HepG2 (cell line): Measurements from ENCODE around the gene THADA. TPM values are rescaled to one million over a fixed set of nuclear protein-coding genes. Genes with fewer than 3 reads are reported as not detected.

Experiments used
- ATAC-seq: fragments of 200-7000 bp; cut with Tn5 transposase; 3 replicates; pipeline ENCODE4 v1.9.1; 2020; ENCODE audit warnings: mild to moderate bottlenecking, moderate library complexity
- BruUV-seq: library from RNA; stranded (reverse); fragments of 400-500 nt; replicated peaks from 2 replicates; lab custom pipeline; 2021; lab: Mats Ljungman, UMichigan
- CTCF ChIA-PET: fragments of 300-600 bp; formaldehyde crosslinking; extraction: SDS; loops from one replicate; lab custom pipeline; 2021; ENCODE audit warnings: low total read pairs, inconsistent platforms, low intra/inter-chr PET ratio; lab: Yijun Ruan, JAX
- POLR2A ChIA-PET: fragments of 350-600 bp; sonication (Branson Sonifier 250); formaldehyde crosslinking; loops from one replicate; lab custom pipeline; 2020; ENCODE audit warnings: antibody characterized with exemption, inconsistent platforms; lab: Yijun Ruan, JAX
- DNase-seq: peaks from one replicate; pipeline ENCODE4 v3.0.0-alpha.2; 2015; ENCODE audit warnings: low spot score
- FAIRE-seq: peaks from 3 replicates; lab custom pipeline; 2011; peaks lifted over from hg19 to GRCh38; lab: Jason Lieb, UNC
- H2AFZ ChIP-seq: one replicate; pipeline ENCODE4 v1.6.1; 2011; ENCODE audit warnings: low read length, inconsistent platforms
- H3K27ac ChIP-seq: fragments of 300-600 bp; 3 replicates; pipeline ENCODE4 v1.8.0; 2011; ENCODE audit warnings: mixed run types, mild to moderate bottlenecking, mixed read lengths, low read length, inconsistent platforms; ENCODE audit not compliant: insufficient read depth; ENCODE audit errors: extremely low read length
- H3K27me3 ChIP-seq, 2 experiments: fragments of 200-600 bp in 1 of 2; 2 replicates in 1 of 2; 3 replicates in 1 of 2; pipeline versions ENCODE4 v1.6.0 to v1.8.0; 2011; ENCODE audit warnings: low read length in 2 of 2, mild to moderate bottlenecking in 2 of 2, moderate library complexity in 2 of 2, inconsistent platforms in 1 of 2; ENCODE audit not compliant: insufficient read depth in 2 of 2, control insufficient read depth in 1 of 2
- H3K36me3 ChIP-seq, 2 experiments: fragments of 200-600 bp in 1 of 2; replicated peaks in 1 of 2; 2 replicates in 1 of 2; 3 replicates in 1 of 2; pipeline versions ENCODE4 v1.5.1 to v1.8.0; 2011; ENCODE audit warnings: low read length in 2 of 2, inconsistent platforms in 1 of 2; ENCODE audit not compliant: insufficient read depth in 2 of 2, control insufficient read depth in 1 of 2
- H3K4me1 ChIP-seq: 2 replicates; pipeline ENCODE4 v1.5.1; 2012; ENCODE audit warnings: low read length, inconsistent platforms; ENCODE audit not compliant: insufficient read depth
- H3K4me2 ChIP-seq: 2 replicates; pipeline ENCODE4 v1.6.0; 2011; ENCODE audit warnings: low read depth, low read length, inconsistent platforms
- H3K4me3 ChIP-seq, 3 experiments: fragments of 200-600 bp in 1 of 3; sonication (generic), shearing (Covaris generic) in 1 of 3; replicated peaks in 1 of 3; 2 replicates each; pipeline ENCODE4 v1.5.1; 2011 to 2016; ENCODE audit warnings: low read length in 3 of 3, inconsistent platforms in 2 of 3, low read depth in 2 of 3, mild to moderate bottlenecking in 2 of 3, control low read depth in 1 of 3, mixed read lengths in 1 of 3; ENCODE audit not compliant: insufficient read depth in 1 of 3
- H3K79me2 ChIP-seq: one replicate; pipeline ENCODE4 v1.6.1; 2011; ENCODE audit warnings: low read length, inconsistent platforms; ENCODE audit not compliant: insufficient read depth
- H3K9ac ChIP-seq: 2 replicates; pipeline ENCODE4 v1.6.0; 2011; ENCODE audit warnings: mild to moderate bottlenecking, low read depth, low read length, inconsistent platforms; ENCODE audit not compliant: insufficient read depth
- H3K9me3 ChIP-seq: 2 replicates; pipeline ENCODE4 v1.5.1; 2012; ENCODE audit warnings: mild to moderate bottlenecking, low read length
- H4K20me1 ChIP-seq: 2 replicates; pipeline ENCODE4 v1.6.0; 2011; ENCODE audit warnings: inconsistent platforms, mild to moderate bottlenecking, low read length, moderate library complexity; ENCODE audit not compliant: insufficient read depth
- EZH2 ChIP-seq: conservative IDR thresholded peaks from 2 replicates; pipeline ENCODE4 v1.6.1; 2012; ENCODE audit warnings: mild to moderate bottlenecking, low read depth, low read length, moderate library complexity
- GPN1 ChIP-seq: sonication (generic); formaldehyde crosslinking; IDR thresholded peaks from 2 replicates; pipeline ENCODE4 v1.5.1; 2020; ENCODE audit warnings: missing genetic modification reagents, borderline replicate concordance
- IKZF5 ChIP-seq: IDR thresholded peaks from 2 replicates; pipeline ENCODE4 v1.6.1; 2018; ENCODE audit warnings: missing genetic modification reagents, mild to moderate bottlenecking, missing compliant biosample characterization
- NFYC ChIP-seq: IDR thresholded peaks from 2 replicates; pipeline ENCODE4 v1.6.1; 2016; ENCODE audit warnings: missing genetic modification reagents, missing compliant biosample characterization
- PLSCR1 ChIP-seq: sonication (generic); formaldehyde crosslinking; IDR thresholded peaks from 2 replicates; pipeline ENCODE4 v1.5.0; 2020; ENCODE audit warnings: missing genetic modification reagents, mild to moderate bottlenecking, borderline replicate concordance
- PRDM15 ChIP-seq: sonication (generic); formaldehyde crosslinking; IDR thresholded peaks from 2 replicates; pipeline ENCODE4 v1.4.0; 2020; ENCODE audit warnings: missing genetic modification reagents
- PRDM4 ChIP-seq: sonication (generic); formaldehyde crosslinking; IDR thresholded peaks from 2 replicates; pipeline ENCODE4 v1.9.0; 2021; ENCODE audit warnings: missing genetic modification reagents, borderline replicate concordance
- TMF1 ChIP-seq: sonication (generic); formaldehyde crosslinking; IDR thresholded peaks from 2 replicates; pipeline ENCODE4 v1.8.1; 2022; ENCODE audit warnings: low read depth, missing genetic modification reagents
- ZNF430 ChIP-seq: sonication (generic); formaldehyde crosslinking; IDR thresholded peaks from 2 replicates; pipeline ENCODE4 v1.9.0; 2021; ENCODE audit warnings: mild to moderate bottlenecking, missing genetic modification reagents
- ZNF510 ChIP-seq: sonication (generic); formaldehyde crosslinking; IDR thresholded peaks from 2 replicates; pipeline ENCODE4 v1.4.0; 2020; ENCODE audit warnings: low read depth, mild to moderate bottlenecking, missing genetic modification reagents
- ZNF629 ChIP-seq: sonication (generic); formaldehyde crosslinking; conservative IDR thresholded peaks from 2 replicates; pipeline ENCODE4 v1.5.0; 2020; ENCODE audit warnings: missing genetic modification reagents
- ZNF740 ChIP-seq: sonication (generic); formaldehyde crosslinking; IDR thresholded peaks from 2 replicates; pipeline ENCODE4 v1.4.0; 2020; ENCODE audit warnings: missing genetic modification reagents
- WGBS: methylation state at CpG from one replicate; pipeline ENCODE4 v1.1.6; 2017; ENCODE audit warnings: low lambda C conversion rate; 5-methylcytosine and 5-hydroxymethylcytosine counted together
- in situ Hi-C: cut with HindIII; loops from 2 replicates; pipeline ENCODE4 v1.10.0; 2017; ENCODE audit warnings: low pct_unique_long_range_greater_than_20kb; ENCODE audit not compliant: extremely low pct_ligation_motif_present
- intact Hi-C: fragments of 100-400 bp; cut with micrococcal nuclease; formaldehyde crosslinking; loops from one replicate; pipeline ENCODE4 v1.10.0; 2022; ENCODE audit not compliant: unreplicated experiment
- polyA plus RNA-seq, 8 experiments: library from polyadenylated mRNA; depleted of rRNA in 3 of 8; stranded (reverse) in 7 of 8; unstranded in 1 of 8; fragments of >200 nt; fragmentation: Illumina TruSeq in 4 of 8; extraction: Trizol in 4 of 8; gene quantifications; 2 replicates each; pipeline versions ENCODE4 v1.2.1 to v1.2.3, GENCODE V29; 2011 to 2016; ENCODE audit warnings: low read depth in 4 of 8, missing spikeins in 1 of 8, mixed read lengths in 1 of 8; ENCODE audit not compliant: insufficient read depth in 1 of 8
- total RNA-seq, 5 experiments: library from RNA; depleted of rRNA; stranded (reverse); fragments of >200 nt; fragmentation: Illumina TruSeq; extraction: Trizol; gene quantifications; 2 replicates each; pipeline ENCODE4 v1.2.3, GENCODE V29; 2016; ENCODE audit warnings: low read depth in 1 of 5

THADA gene
- total and polyA plus RNA-seq, 2 of the 13 experiments (the other 11 are each of a cell fraction or from before 2014, with no cell fraction given) = 12.7 to 21.7 TPM

GRCh38 chr2:43448011-43448821 lies 147.6 kb downstream of the THADA start:
- no peaks in the 10 kb centered on the region for H3K27me3 ChIP-seq
- no peaks in the 10 kb centered on the region for H3K9me3 ChIP-seq
- intact Hi-C loops = no loop called here
- no TSS peak for BruUV-seq
- H2AFZ ChIP-seq = no peak overlapping the region
- H4K20me1 ChIP-seq = no peaks in the 10 kb centered on the region
- H3K36me3 ChIP-seq = peaks cover 0 to 5% of the 10 kb centered on the region in 2 experiments; a peak in 1 of 5 replicates
- H3K9ac ChIP-seq = no peak overlapping the region
- in situ Hi-C loops = no loop called here
- TF ChIP-seq ZNF629 (CRISPR knock-in tag) (no peak), EZH2 (no peak), ZNF510 (CRISPR knock-in tag) (no peak), ZNF740 (CRISPR knock-in tag) (no peak), ZNF430 (CRISPR knock-in tag) (no peak), PRDM15 (CRISPR knock-in tag) (no peak), PLSCR1 (CRISPR knock-in tag) (no peak), GPN1 (no peak), NFYC (CRISPR knock-in tag) (no peak), PRDM4 (CRISPR knock-in tag) (no peak), IKZF5 (CRISPR knock-in tag) (no peak), TMF1 (CRISPR knock-in tag) (no peak)
- POLR2A ChIA-PET = no interaction called here
- no peak overlapping the region for H3K27ac ChIP-seq
- no peaks in the 10 kb centered on the region for H3K79me2 ChIP-seq
- H3K4me1 ChIP-seq = peaks cover 80% of the 10 kb centered on the region
- DNase-seq = no peak
- WGBS = 97% methylated on average over 5 of the region's 5 CpGs
- no peak for ATAC-seq
- FAIRE-seq = no peak
- no peak overlapping the region for H3K4me3 ChIP-seq
- CTCF ChIA-PET = no interaction called here
- no peak overlapping the region for H3K4me2 ChIP-seq
